GM18909 (cell line): ENCODE data around the gene AGAP2.

Experiments
- ATAC-seq: cut with Tn5 transposase; IDR thresholded peaks from one replicate; pipeline ENCODE4 v1.9.1; 2021; ENCODE audit warnings: mild to moderate bottlenecking; ENCODE audit not compliant: unreplicated experiment, poor library complexity

Gene AGAP2

GRCh38 chr12:57769594-57769993 lies 31.1 kb upstream of the AGAP2 start:
- no peak for ATAC-seq

DNA sequence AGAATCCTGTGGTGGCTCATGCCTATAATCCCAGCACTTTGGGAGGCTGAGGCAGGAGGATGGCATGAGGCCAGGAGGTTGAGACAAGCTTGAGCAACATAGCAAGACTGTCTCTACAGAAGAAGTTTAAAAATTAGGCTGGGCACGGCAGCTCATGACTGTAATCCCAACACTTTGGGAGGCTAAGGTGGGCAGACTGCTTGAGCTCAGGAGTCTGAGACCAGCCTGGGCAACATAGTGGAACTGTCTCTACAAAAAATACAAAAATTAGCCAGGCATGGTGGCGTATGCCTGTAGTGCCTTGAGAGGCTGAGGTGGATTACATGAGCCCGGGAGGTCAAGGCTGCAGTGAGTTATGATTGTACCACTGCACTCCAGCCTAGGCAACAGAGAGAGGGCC lies 29.3 kb upstream of the AGAP2 start:
- ATAC-seq = no peak

GRCh38 chr12:57767305-57767698 lies 28.8 kb upstream of the AGAP2 start:
- no peak for ATAC-seq

DNA sequence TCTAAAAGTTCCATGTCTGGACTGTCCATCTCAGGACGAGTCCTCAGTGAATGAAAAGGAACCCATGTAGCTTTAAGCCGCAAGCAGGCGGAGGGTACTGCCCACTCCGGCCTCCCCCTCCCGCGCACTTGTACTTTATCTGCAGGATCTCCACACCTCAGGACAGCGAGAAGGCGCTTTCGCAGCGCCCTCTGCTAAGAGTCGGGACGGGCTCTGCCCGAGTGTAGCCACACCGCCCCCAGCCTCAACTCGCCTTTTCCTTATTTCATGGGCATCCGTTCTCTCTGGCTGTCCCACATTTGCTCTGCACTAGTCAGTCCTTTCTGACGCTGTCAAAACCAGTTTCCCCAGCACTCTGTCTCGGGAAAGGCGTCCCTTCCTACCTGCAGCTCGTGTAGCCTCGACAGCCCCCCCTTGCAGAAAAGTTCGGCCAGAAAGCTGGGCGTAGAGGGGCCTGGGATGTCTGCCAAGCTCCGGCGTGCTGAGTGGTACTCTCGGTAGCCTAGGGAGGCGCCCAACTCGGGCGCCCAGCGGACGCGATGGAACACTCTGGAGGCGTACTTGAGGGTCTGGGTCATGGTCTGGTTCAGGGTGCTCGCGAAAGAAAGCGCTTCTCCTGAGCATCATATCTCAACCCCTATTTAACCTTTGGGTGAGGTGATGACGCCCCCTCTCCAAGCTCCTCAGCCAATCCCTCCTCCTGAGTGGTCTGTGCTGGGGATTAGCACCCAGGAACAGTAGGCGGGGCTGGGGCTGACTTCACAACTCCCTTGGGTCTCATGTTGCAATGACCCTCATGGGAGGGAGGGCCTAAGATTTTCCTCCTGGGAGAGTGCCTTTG lies 28.1 kb upstream of the AGAP2 start, which contains the start of gene CYP27B1:
Gene CYP27B1, minus strand, starts transcription at position 615 of the 841 bp plus-strand sequence. Its CDS starts 37 bp downstream, at position 578.
- ATAC-seq = no peak

DNA sequence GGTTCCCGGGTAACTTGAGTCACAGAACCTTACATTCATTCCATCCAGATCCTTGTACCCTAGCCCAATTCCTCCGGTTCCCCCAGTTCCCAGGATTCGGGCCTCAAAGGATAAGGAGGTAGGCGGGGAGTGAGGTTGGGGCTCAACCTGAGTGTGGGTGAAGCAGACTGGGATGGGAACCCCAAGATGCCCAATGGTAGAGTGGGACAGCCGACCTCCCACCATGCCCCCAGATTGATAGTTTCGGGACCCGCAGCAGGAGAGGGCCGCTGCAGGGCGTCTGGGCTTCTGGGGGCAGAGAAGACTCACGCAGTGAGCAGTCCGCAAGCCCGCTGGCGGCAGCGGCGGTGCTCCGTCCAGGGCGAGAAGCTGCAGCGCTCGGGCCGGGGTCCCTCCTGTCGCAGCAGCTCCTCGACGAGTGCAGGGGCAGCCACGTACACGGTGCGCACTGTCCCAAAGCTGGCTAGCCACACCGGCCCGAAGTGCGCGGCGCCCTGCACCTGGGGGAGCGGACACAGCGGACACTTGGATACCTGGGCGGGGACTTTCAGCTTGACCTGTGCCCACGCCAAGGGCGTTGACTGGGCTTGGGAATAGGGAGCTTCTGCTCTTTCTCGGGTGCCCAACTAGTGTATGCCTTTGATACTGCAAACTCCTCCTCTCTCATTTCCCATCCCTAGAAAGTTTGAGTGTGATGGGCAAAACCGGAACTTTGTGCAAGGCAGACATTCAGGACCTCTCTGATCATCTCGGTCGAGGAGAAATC lies 27.3 kb upstream of the AGAP2 start:
- ATAC-seq = peak; percentile 21

DNA sequence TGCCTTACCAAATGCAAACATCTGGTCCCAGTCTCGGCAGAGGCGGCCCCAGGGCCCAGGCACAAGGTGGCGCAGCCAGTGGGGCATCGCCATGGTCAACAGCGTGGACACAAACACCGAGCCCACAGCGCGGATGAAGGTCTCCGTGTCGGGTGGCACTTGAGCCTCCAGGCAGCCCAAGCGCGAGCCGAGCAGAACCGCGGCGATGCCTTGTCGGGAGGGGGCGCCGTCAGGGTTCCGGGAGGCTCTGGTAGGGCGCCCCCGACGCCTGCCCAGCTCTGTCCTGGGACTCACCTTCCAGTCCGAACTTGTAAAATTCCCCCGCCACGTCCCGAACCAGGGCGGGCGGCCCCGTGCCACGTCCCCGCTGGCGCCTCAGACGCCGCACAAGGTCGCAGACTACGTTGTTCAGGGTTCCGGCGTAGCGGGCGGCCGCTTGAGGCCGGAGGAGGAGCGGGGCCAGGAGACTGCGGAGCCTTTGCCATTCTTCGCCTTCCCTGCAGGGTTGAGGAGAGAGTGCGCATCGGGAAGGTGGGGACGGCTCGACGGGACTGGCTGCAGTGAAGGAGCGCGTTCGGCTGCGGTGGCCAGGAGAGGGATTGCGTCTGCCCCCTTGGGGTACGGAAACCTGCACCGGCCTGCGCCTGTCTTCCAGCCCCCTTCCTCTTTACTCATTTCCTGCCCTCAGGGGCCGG lies 26.6 kb upstream of the AGAP2 start:
- ATAC-seq = peak; percentile 61

DNA sequence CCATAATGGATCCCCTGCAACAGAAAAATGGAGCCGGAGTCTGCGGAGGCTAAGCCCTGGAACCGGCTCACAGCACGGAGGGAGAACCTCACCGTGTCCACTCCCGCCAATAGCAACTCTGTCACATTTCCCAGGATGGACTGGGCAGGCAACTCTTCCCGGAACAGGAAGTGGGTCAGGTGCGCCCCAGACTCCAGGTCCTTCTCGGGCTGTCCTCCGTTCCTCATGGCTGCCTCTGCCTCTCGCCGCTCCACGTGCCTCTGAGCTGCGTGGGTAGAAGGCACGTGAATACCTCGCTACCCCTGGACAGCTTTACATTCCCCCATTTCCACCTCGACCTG lies 26.1 kb upstream of the AGAP2 start:
- ATAC-seq = no peak

DNA sequence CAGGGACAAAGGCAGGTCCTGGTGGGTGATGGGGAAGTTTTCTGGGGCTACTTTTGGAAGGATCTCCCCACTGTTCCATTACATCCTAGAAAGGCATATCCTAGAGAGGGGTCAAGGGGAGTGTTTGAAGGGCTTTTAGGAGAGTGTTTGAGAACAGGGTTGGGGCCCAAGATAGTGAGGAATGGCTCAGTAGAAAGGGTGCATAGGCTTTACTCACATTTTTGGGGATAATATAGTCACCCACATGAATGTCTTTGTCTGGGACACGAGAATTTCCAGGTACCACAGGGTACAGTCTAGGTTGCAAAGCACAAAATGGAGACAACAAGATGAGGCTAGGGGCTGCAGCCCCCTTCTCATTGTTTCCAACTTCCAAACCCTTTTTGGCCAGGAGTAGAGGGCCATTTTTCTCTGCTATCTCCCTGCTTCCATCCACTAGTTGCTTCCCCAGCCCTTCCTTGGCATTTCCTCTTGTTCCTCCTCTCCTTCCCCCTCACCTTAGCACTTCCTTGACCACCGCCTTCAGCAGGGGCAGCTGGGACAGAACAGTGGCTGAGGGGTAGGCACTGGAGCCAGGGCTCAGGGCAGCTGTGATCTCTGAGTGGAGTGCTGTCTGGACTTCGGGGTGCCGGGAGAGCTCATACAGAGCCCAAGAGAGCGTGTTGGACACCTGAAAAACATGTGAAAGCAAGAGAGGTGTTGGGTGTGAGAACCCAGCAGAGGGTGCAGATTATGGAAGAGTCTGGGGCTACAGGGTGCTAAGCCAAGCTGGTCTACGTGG lies 25.5 kb upstream of the AGAP2 start:
- ATAC-seq = no peak

GRCh38 chr12:57762463-57762862 lies 23.9 kb upstream of the AGAP2 start:
- ATAC-seq = no peak

- no peak for ATAC-seq
Observed at GRCh38 chr12:57761391-57761998, 23.0 kb upstream of the AGAP2 start.

DNA sequence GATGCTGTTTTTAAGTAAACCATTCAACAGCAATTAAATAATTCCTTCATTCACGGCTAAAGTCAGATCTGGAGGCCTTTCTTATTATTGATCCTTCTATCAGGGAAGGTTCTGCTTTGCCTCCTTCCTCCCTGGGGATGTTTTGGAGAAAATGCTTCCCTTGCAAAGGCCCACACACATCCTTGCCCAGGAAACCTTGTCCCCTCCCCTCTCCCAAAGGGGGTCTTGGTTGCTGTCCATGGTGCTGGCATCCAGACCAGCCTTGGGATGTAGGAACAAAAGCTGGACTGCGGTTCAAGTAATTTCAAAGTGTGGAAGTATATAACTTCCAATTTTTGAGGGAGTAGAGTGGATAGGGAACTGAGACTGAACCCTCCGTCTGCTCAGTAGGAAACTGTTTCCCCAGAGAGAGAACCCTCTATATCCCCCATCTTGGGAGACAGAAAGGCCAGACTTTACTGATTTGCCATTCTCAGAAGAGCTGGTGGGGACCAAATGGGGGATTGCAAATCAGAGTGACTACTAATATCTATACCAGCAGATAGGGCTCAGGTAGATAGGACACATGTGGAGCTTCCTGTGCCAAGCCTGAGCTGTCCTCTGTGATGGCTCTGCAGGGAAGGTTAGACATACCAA lies 21.9 kb upstream of the AGAP2 start:
- no peak for ATAC-seq

DNA sequence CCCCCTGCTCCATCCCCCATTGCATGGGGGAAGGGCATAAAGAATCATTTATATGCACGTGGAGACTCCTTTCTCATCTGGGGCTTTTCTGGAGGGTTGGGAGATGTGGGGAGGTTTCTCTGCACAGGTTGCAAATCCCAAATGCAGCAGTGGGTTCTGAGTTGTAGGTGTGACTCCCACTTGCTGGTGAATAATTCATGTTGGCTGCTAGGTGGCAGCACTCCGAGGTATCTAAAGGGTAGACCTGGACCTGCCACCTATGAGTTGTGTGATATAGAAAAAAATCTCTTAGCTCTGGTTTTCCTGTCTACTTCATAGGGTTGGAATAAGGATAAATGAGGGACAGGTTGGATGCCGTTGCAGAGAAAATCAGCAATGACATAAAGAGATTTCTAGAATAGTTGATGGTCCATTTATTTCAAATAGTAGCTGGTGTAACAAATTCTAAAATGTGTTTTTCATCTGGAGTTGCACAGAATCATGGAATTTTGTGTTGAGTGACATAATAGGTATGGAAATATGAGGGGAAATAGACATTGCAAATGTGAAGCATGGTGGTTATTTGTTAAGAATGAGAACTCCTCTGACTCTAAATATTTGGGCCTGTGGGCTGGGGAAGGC lies 20.9 kb upstream of the AGAP2 start:
- ATAC-seq = no peak

- ATAC-seq = no peak
Observed at GRCh38 chr12:57758552-57759359, 20.2 kb upstream of the AGAP2 start.

DNA sequence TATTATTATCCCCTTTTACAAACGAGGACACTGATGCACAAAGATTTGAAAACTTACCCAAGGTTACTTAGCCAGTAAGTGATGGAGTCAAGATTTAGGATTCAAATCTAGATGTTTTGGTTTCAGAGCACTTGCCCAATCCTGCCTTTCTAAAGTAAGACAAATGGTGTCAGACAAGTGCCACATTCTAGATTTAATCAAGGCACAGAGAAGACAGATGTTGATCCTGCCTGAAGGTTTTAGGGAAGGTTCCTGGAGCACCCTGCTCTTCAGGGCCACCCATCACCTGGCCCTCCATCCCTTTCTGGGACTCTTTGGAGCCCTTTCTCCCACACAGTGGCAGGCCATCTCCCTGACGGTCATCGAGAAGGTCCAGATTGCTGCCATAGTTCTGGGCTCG lies 19.2 kb upstream of the AGAP2 start:
- no peak for ATAC-seq

- ATAC-seq = peak; percentile 25
Observed at GRCh38 chr12:57756406-57757341, 18.1 kb upstream of the AGAP2 start.

DNA sequence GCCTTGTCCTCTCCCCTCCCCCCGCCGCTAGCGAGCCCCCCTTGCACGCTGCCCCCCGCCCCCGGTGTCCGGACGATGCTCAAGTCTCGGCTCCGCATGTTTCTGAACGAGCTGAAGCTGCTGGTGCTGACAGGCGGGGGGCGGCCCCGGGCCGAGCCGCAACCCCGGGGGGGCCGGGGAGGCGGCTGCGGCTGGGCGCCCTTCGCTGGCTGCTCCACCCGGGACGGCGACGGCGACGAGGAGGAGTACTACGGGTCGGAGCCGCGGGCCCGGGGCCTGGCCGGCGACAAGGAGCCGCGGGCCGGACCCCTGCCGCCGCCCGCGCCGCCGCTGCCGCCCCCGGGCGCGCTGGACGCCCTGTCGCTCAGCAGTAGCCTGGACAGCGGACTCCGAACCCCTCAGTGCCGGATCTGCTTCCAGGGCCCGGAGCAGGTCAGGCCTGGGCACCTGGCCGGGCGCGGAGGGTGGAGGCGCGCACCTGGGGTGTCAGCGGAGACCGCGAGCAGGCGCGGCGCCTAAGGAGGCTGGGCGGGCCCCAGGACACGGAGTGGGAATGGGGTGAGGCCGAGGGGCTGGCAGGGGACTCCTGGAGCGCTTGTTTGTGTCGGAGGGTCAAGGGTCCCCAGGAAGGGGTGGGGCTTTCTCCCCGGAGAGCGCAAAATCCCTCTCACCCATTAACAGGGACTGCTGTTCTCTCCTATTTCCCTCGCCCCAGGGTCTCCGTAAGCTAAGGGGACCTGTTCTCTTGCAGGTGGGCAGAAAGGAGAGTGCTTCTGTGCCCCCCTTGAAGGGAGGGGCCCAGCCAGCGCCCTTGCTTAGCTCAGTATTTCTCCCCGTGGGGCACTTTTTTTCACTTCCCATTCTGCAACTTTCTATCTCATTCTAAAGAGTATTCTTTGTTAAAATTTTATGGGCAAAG lies 17.2 kb upstream of the AGAP2 start:
- no peak for ATAC-seq
